H1 (cell line): Measurements from ENCODE around the gene PRR22. TPM values are rescaled to one million over a fixed set of nuclear protein-coding genes. Genes with fewer than 3 reads are reported as not detected.

Experiments used
- KDM4A ChIP-seq: IDR thresholded peaks from one replicate; pipeline ENCODE4 v1.7.1; 2012; ENCODE audit warnings: low read depth, mild to moderate bottlenecking, moderate library complexity, low read length, inconsistent platforms; ENCODE audit not compliant: severe bottlenecking
- RAD21 ChIP-seq, 2 experiments: IDR thresholded peaks in 1 of 2; conservative IDR thresholded peaks in 1 of 2; 2 replicates each; pipeline ENCODE4 v1.6.1; 2011; ENCODE audit warnings: low read depth in 2 of 2, low read length in 2 of 2, improper control_type of control experiment in 1 of 2, inconsistent platforms in 1 of 2, mild to moderate bottlenecking in 1 of 2, moderate library complexity in 1 of 2
- polyA plus RNA-seq, 7 experiments: library from polyadenylated mRNA; depleted of rRNA in 3 of 7; stranded (reverse) in 5 of 7; unstranded in 2 of 7; fragments of >200 nt in 5 of 7; fragments of 200-250 nt in 2 of 7; gene quantifications; 1 replicate in 5 of 7; 2 replicates in 1 of 7; 4 replicates in 1 of 7; pipeline versions ENCODE4 v1.2.1 to v1.2.3, GENCODE V29; 2011 to 2013; ENCODE audit warnings: missing spikeins in 2 of 7, mixed read lengths in 2 of 7
- total RNA-seq: library from RNA; stranded (reverse); fragmentation: NEBNext Ultra II Directional; extraction: Animal tissue kit (Norgen Biotek cat#: 25700); gene quantifications from 2 replicates; pipeline ENCODE4 v1.2.1, GENCODE V29; 2021

PRR22 gene
- total and polyA plus RNA-seq, 2 of the 8 experiments (the other 6 are each of a cell fraction or from before 2014, with no cell fraction given): 1.9 to 2.1 TPM

GRCh38 chr19:5826531-5827341 lies 42.2 kb upstream of the PRR22 start (continued):
- TF ChIP-seq KDM4A (no peak), RAD21 (IDR thresholded peaks at IDR 0.05 in 1 of 2, conservative IDR thresholded peaks at IDR 0.05 in 1 of 2; ENCODE audit: low read depth in 2 of 2, low read length in 2 of 2) (peak in 1 of 2 experiments; percentile 36; a peak in 1 of 4 replicates)
